ENCODE data around the gene NLRP10. TPM values are rescaled to one million over a fixed set of nuclear protein-coding genes. Genes with fewer than 3 reads are reported as not detected.

Gene NLRP10
- total RNA-seq, 1 experiment from 2014 or later, result 0.96 TPM

DNA sequence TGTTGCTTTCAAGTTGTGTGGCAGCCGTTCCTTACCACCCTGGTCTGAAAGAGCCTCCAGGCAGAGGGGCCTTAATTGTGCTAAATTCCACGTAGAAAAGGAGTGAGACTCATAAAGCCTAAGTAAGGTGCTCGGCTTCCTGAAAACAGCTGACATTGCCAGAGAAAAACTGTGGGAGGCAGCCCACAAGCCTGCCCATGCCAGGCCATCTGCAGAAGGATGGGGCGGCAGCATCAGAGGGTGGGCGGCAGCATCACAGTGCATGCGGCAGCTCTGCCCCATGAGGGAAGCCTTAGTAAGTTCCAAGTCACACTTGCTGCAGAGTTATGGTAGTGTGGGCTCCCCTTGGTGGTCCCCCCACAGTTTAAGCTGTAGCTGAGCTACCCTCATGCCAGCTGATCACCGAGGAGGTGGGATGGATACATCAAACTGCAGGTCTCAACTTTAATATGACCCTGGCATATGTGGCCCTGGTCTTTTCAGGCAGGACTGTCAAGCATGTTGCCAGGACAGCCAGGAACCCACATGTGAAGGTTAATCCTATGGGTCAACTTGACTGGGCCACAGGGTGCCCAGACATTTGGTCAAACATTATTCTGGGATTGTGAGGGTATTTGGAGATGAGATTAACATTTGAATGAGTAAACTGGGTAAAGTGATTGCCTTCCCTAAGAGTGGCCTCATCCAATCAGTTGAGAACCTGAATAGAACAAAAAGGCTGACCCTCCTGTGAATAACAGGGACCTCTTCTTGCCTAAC is 18.8 kb upstream of the NLRP10 start:
- H4K20me1 ChIP-seq (ENCODE audit: insufficient read depth), result no peaks in the 10 kb centered on the region
- BruUV-seq (replicated peaks), result no TSS peak

DNA sequence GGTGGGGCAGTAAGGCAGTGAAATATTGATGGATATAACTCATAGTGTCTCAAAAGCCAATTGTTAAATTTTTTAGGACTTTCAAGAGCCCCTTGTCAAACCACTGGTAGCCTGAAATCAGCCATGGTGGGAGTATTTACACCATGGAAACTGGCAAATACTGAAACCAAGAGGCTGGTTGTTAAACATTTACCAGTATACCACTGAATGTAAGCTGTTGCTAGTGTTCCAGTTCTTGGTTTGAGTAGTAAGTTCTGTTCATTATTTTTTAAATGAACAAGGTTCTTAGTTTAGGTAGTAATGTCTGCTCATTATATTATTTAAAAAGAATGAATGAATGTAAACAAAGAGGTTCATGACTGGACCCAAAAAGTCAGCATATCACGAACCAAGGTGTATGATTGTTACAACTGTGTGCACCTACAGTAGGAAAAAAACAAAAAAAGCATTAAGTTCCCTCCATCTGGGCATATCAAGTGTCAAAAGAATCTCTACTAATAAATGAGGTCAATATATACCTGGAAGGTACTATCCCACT is 17.4 kb upstream of the NLRP10 start:
- ChIA-PET CTCF (no interaction called here), POLR2A (ENCODE audit: unreplicated experiment) (no interaction called here)
- no peak for TF ChIP-seq EZH2 (IDR thresholded peaks at IDR 0.05; ENCODE audit: low read depth)
- TF ChIP-seq, protein P1, sequence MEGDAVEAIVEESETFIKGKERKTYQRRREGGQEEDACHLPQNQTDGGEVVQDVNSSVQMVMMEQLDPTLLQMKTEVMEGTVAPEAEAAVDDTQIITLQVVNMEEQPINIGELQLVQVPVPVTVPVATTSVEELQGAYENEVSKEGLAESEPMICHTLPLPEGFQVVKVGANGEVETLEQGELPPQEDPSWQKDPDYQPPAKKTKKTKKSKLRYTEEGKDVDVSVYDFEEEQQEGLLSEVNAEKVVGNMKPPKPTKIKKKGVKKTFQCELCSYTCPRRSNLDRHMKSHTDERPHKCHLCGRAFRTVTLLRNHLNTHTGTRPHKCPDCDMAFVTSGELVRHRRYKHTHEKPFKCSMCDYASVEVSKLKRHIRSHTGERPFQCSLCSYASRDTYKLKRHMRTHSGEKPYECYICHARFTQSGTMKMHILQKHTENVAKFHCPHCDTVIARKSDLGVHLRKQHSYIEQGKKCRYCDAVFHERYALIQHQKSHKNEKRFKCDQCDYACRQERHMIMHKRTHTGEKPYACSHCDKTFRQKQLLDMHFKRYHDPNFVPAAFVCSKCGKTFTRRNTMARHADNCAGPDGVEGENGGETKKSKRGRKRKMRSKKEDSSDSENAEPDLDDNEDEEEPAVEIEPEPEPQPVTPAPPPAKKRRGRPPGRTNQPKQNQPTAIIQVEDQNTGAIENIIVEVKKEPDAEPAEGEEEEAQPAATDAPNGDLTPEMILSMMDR (conservative IDR thresholded peaks at IDR 0.05), result no peak
- Histone ChIP-seq H3K9me3 (ENCODE audit: insufficient read depth, low read depth) (no peaks in the 10 kb centered on the region), H2AFZ (no peak overlapping the region), H3K4me3 (no peak overlapping the region), H3K79me2 (ENCODE audit: low read depth) (peaks cover 5% of the 10 kb centered on the region), H3F3A (ENCODE audit: insufficient read depth, low read depth) (peaks cover 5% of the 10 kb centered on the region), H3K9me2 (ENCODE audit: insufficient read depth) (no peaks in the 10 kb centered on the region), H3K4me1 (replicated peaks; ENCODE audit: insufficient read depth) (peaks cover 20% of the 10 kb centered on the region), H3K27me3 (ENCODE audit: insufficient read depth, low read depth) (no peaks in the 10 kb centered on the region), H3K27ac (no peak overlapping the region), H3K4me2 (no peak overlapping the region), H3K36me3 (ENCODE audit: low read depth) (no peaks in the 10 kb centered on the region), H4K20me1 (ENCODE audit: insufficient read depth) (no peaks in the 10 kb centered on the region)
- DNase-seq, result no peak
- intact Hi-C loops (cut with micrococcal nuclease; ENCODE audit: unreplicated experiment), result no loop called here
- no TSS peak for BruUV-seq (replicated peaks)

More for the DNA sequence above, 18.8 kb upstream of the NLRP10 start:
- H3K4me3 ChIP-seq, result no peak overlapping the region
- no peak overlapping the region for H2AFZ ChIP-seq
- H3K79me2 ChIP-seq (ENCODE audit: low read depth), result peaks cover 18% of the 10 kb centered on the region
- H3K4me1 ChIP-seq (replicated peaks; ENCODE audit: insufficient read depth), result peaks cover 20% of the 10 kb centered on the region
- no peaks in the 10 kb centered on the region for H3K27me3 ChIP-seq (ENCODE audit: insufficient read depth, low read depth)
- DNase-seq, result no peak
- no peak overlapping the region for H3K4me2 ChIP-seq
- intact Hi-C loops (cut with micrococcal nuclease; ENCODE audit: unreplicated experiment), result no loop called here
- TF ChIP-seq, protein P1 (conservative IDR thresholded peaks at IDR 0.05), result no peak
- TF ChIP-seq EZH2 (IDR thresholded peaks at IDR 0.05; ENCODE audit: low read depth), result no peak
- H3F3A ChIP-seq (ENCODE audit: insufficient read depth, low read depth), result no peaks in the 10 kb centered on the region
- H3K27ac ChIP-seq, result no peak overlapping the region
- no peaks in the 10 kb centered on the region for H3K9me2 ChIP-seq (ENCODE audit: insufficient read depth)
- H3K36me3 ChIP-seq (ENCODE audit: low read depth), result 0 out of 2 replicates have a peak, but pooled peaks cover under 1% of the 10 kb centered on the region
- no peaks in the 10 kb centered on the region for H3K9me3 ChIP-seq (ENCODE audit: insufficient read depth, low read depth)
- POLR2A ChIA-PET (ENCODE audit: unreplicated experiment), result no interaction called here
- CTCF ChIA-PET, result no interaction called here

DNA sequence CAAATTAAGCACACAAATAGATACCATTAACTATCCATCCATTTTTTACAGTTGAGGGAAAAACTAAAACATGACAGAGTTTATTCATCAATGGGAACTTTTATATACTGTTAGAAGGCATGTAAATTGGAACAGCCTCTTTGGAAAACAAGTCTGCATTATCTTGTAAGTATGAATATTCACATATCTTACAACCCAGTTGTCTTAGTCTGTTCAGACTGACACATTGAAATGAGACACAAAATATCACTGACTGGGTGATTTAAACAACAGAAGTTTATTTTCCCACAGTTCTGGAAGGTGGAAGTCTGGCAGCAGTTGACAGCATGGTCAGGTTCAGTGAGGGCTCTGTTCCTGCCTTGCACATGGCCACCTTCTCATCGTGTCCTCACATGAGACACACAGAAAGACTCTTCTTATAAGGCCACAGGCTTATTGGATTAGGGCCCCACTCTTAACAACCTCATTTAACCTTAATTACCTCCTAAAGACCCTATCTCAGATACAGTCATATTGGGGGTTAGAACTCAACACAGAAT is 16.4 kb upstream of the NLRP10 start:
- peaks cover 13% of the 10 kb centered on the region for H3F3A ChIP-seq (ENCODE audit: insufficient read depth, low read depth)
- H3K27me3 ChIP-seq (ENCODE audit: insufficient read depth, low read depth), result no peaks in the 10 kb centered on the region
- H3K9me2 ChIP-seq (ENCODE audit: insufficient read depth), result no peaks in the 10 kb centered on the region
- BruUV-seq (replicated peaks), result no TSS peak
- DNase-seq, result no peak
- H2AFZ ChIP-seq, result no peak overlapping the region
- intact Hi-C loops (cut with micrococcal nuclease; ENCODE audit: unreplicated experiment), result no loop called here
- H3K27ac ChIP-seq, result no peak overlapping the region
- H4K20me1 ChIP-seq (ENCODE audit: insufficient read depth), result no peaks in the 10 kb centered on the region
- H3K4me2 ChIP-seq, result no peak overlapping the region
- ChIA-PET POLR2A (ENCODE audit: unreplicated experiment) (no interaction called here), CTCF (no interaction called here)
- no peak overlapping the region for H3K4me3 ChIP-seq
- no peaks in the 10 kb centered on the region for H3K9me3 ChIP-seq (ENCODE audit: insufficient read depth, low read depth)
- peaks cover 29% of the 10 kb centered on the region for H3K4me1 ChIP-seq (replicated peaks; ENCODE audit: insufficient read depth)
- no peak for TF ChIP-seq EZH2 (IDR thresholded peaks at IDR 0.05; ENCODE audit: low read depth)
- TF ChIP-seq, protein P1 (conservative IDR thresholded peaks at IDR 0.05), result no peak
- H3K36me3 ChIP-seq (ENCODE audit: low read depth), result no peaks in the 10 kb centered on the region
- H3K79me2 ChIP-seq (ENCODE audit: low read depth), result no peaks in the 10 kb centered on the region

All from PC-9 (cell line).